Fibroblast of mammary gland (primary cell): ENCODE results near the gene MCM8.
A peak's percentile ranks its signal among the peaks of the same experiment; 100 is the strongest.

Experiments
- DNase-seq: peaks from one replicate; pipeline ENCODE4 v3.0.0-alpha.2; 2010; ENCODE audit warnings: low read depth
- H3K4me3 ChIP-seq: 2 replicates; pipeline ENCODE4 v1.5.1; 2011; ENCODE audit warnings: low read depth, mild to moderate bottlenecking, low read length, moderate library complexity; ENCODE audit not compliant: control insufficient read depth
- CTCF ChIP-seq: conservative IDR thresholded peaks from 2 replicates; pipeline ENCODE4 v1.5.1; 2011; ENCODE audit warnings: low read depth, low read length, inconsistent platforms; ENCODE audit not compliant: control insufficient read depth, insufficient read depth

Gene MCM8

GRCh38 chr20:6041808-6042265, 91.4 kb downstream of the MCM8 start:
- no peak for DNase-seq
- no peak for TF ChIP-seq CTCF
- H3K4me3 ChIP-seq: no peak overlapping the region

GRCh38 chr20:6044115-6044514, 93.7 kb downstream of the MCM8 start:
- TF ChIP-seq CTCF: no peak
- no peak overlapping the region for H3K4me3 ChIP-seq
- no peak for DNase-seq

DNA sequence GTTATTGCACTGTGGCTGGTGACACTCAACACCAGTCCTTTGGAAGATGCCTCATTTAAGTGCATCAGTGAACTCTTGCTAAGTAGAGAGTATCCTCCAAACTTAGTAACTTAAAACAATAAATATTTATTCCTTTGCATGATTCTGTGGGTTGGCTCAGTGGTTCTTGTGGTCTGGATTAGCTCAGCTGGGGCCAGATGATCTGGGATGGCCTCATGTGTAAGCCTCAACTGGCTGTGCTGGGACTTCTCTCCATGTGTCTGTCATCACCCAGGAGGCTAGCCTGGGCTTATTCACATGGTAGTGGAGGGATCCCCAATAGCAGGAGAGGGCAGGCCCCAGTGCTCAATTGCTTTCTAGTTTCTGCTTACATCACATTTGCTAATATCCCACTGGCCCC, 95.1 kb downstream of the MCM8 start:
- peak; percentile 74 for DNase-seq
- no peak for TF ChIP-seq CTCF
- no peak overlapping the region for H3K4me3 ChIP-seq

GRCh38 chr20:6046432-6046831, 96.0 kb downstream of the MCM8 start:
- DNase-seq: no peak
- TF ChIP-seq CTCF: no peak
- H3K4me3 ChIP-seq: no peak overlapping the region

DNA sequence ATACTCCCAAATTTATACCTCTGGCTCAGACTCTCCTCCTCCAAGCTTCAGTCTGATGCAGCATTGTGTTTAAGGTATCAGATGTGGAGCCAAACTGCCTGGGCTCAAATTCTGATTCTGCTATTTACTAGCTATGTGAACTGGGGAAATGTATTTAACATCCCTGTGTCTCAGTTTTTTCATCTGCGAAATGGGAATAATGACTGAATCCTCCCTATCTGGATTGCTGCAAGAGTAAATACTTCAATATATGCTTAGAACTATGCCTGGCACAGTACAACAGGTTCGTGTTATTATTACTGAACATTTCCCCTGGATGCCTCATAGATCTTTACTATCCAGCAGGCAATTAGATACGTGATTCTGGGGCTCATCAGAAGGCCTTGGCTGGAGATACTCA, 97.9 kb downstream of the MCM8 start:
- no peak for DNase-seq
- H3K4me3 ChIP-seq: no peak overlapping the region
- no peak for TF ChIP-seq CTCF
